Panc1 (cell line): ENCODE results near the gene PPP1R3C.

ENCODE experiments used
- SIN3A ChIP-seq: IDR thresholded peaks from 2 replicates; pipeline ENCODE4 v1.6.1; 2012; ENCODE audit warnings: low read depth, mild to moderate bottlenecking, low read length, moderate library complexity, borderline replicate concordance; ENCODE audit not compliant: insufficient read depth
- TCF7L2 ChIP-seq: IDR thresholded peaks from 2 replicates; pipeline ENCODE4 v1.6.1; 2011; ENCODE audit warnings: mild to moderate bottlenecking, low read depth, low read length, inconsistent platforms
- TF ChIP-seq, protein P1 (sequence below): fragments of 450-650 bp; IDR thresholded peaks from 2 replicates; pipeline ENCODE4 v1.5.1; 2017; ENCODE audit warnings: mild to moderate bottlenecking
- TF ChIP-seq, protein P2 (sequence below), 2 experiments: IDR thresholded peaks; 2 replicates each; pipeline ENCODE4 v1.6.1; 2011 to 2012; ENCODE audit warnings: low read depth in 2 of 2, control low read depth in 1 of 2, low read length in 1 of 2, mild to moderate bottlenecking in 1 of 2, moderate library complexity in 1 of 2; ENCODE audit not compliant: insufficient read depth in 1 of 2

DNA sequence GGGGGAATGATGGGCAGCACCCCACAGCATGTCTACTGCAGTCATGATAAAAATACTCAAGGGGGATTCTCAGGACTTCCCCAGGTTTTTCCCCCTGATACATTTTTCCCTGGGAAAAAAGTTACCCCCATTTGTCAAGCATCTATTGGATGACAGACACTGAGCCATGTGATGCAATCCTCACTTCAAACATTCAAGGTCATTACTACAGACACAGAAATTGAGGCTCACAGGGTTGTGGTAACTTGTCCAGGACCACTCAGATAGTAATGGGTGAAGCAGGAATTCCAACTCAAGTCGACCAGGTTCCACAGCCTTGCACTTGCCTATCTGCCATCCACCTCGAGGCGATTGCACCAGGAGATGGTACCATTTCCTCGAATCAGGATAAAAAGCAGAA, 31.7 kb downstream of the PPP1R3C start:
- TF ChIP-seq SIN3A (no peak), TCF7L2 (no peak)
- TF ChIP-seq, protein P1, sequence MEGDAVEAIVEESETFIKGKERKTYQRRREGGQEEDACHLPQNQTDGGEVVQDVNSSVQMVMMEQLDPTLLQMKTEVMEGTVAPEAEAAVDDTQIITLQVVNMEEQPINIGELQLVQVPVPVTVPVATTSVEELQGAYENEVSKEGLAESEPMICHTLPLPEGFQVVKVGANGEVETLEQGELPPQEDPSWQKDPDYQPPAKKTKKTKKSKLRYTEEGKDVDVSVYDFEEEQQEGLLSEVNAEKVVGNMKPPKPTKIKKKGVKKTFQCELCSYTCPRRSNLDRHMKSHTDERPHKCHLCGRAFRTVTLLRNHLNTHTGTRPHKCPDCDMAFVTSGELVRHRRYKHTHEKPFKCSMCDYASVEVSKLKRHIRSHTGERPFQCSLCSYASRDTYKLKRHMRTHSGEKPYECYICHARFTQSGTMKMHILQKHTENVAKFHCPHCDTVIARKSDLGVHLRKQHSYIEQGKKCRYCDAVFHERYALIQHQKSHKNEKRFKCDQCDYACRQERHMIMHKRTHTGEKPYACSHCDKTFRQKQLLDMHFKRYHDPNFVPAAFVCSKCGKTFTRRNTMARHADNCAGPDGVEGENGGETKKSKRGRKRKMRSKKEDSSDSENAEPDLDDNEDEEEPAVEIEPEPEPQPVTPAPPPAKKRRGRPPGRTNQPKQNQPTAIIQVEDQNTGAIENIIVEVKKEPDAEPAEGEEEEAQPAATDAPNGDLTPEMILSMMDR, result no peak
- TF ChIP-seq, protein P2, sequence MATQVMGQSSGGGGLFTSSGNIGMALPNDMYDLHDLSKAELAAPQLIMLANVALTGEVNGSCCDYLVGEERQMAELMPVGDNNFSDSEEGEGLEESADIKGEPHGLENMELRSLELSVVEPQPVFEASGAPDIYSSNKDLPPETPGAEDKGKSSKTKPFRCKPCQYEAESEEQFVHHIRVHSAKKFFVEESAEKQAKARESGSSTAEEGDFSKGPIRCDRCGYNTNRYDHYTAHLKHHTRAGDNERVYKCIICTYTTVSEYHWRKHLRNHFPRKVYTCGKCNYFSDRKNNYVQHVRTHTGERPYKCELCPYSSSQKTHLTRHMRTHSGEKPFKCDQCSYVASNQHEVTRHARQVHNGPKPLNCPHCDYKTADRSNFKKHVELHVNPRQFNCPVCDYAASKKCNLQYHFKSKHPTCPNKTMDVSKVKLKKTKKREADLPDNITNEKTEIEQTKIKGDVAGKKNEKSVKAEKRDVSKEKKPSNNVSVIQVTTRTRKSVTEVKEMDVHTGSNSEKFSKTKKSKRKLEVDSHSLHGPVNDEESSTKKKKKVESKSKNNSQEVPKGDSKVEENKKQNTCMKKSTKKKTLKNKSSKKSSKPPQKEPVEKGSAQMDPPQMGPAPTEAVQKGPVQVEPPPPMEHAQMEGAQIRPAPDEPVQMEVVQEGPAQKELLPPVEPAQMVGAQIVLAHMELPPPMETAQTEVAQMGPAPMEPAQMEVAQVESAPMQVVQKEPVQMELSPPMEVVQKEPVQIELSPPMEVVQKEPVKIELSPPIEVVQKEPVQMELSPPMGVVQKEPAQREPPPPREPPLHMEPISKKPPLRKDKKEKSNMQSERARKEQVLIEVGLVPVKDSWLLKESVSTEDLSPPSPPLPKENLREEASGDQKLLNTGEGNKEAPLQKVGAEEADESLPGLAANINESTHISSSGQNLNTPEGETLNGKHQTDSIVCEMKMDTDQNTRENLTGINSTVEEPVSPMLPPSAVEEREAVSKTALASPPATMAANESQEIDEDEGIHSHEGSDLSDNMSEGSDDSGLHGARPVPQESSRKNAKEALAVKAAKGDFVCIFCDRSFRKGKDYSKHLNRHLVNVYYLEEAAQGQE (IDR thresholded peaks at IDR 0.05; ENCODE audit: insufficient read depth in 1 of 2, low read depth in 2 of 2, low read length in 1 of 2), result no peak
